NT2/D1 (cell line): Measurements from ENCODE around the gene SMOC2.

Experiments
- SUZ12 ChIP-seq: IDR thresholded peaks from 2 replicates; pipeline ENCODE4 v1.6.1; 2011; ENCODE audit not compliant: insufficient read length, insufficient read depth; ENCODE audit errors: extremely low read depth
- YY1 ChIP-seq: IDR thresholded peaks from 2 replicates; pipeline ENCODE4 v1.6.1; 2011; ENCODE audit not compliant: insufficient read length, insufficient read depth
- ZNF274 ChIP-seq: IDR thresholded peaks from 2 replicates; pipeline ENCODE4 v1.6.1; 2011; ENCODE audit warnings: mild to moderate bottlenecking, low read depth, low read length

GRCh38 chr6:168462289-168462853 is 21.4 kb downstream of the SMOC2 start:
- TF ChIP-seq YY1 = no peak
- TF ChIP-seq ZNF274 = no peak
- no peak for TF ChIP-seq SUZ12
